T-helper 1 cell treated with Interleukin-12 subunit alpha and Interleukin-12 subunit beta and Interleukin-4 antibody, amounts not matched to agents 30 ng/mL and 1 ng/mL, for 36 hours (primary cell): ENCODE results near the gene TMIE. TPM values are rescaled to one million over a fixed set of nuclear protein-coding genes. Genes with fewer than 3 reads are reported as not detected.
"Not testable (repeated sequence)": the region's sequence is repeated elsewhere in the genome, so short reads cannot be mapped to it uniquely, and the experiment has no call there.

Experiments used
- intact Hi-C: fragments of 100-400 bp; cut with micrococcal nuclease; formaldehyde crosslinking; loops from one replicate; pipeline ENCODE4 v1.15.1; 2024
- total RNA-seq: library from RNA; stranded (reverse); gene quantifications from 2 replicates; pipeline ENCODE4 v1.2.3, GENCODE V29; 2022

TMIE gene
- total RNA-seq, 1 donor from 2014 or later = not detected

- intact Hi-C loops = no loop called here
Observed at GRCh38 chr3:46684891-46685290, 16.3 kb upstream of the TMIE start.

- intact Hi-C loops = no loop called here
Observed at GRCh38 chr3:46685446-46685845, 15.7 kb upstream of the TMIE start.

- intact Hi-C loops = no loop called here
Observed at GRCh38 chr3:46690798-46691197, 10.4 kb upstream of the TMIE start.

GRCh38 chr3:46692566-46692990, 8.6 kb upstream of the TMIE start:
- intact Hi-C loops = no loop called here

- intact Hi-C loops = loop anchor here (1.0 kb wide), 1 partner anchor 119 kb away; no protein-coding TSS in a partner anchor
Observed at GRCh38 chr3:46693038-46693891, 7.9 kb upstream of the TMIE start, which contains the start of gene ALS2CL. TSS of gene ALS2CL (minus strand) at chr3:46693679. CDS start at chr3:46689440, 4,239 bp downstream.

- intact Hi-C loops = loop anchor here (1.0 kb wide), 1 partner anchor 118 kb away; no protein-coding TSS in a partner anchor
Observed at GRCh38 chr3:46693892-46694226, 7.3 kb upstream of the TMIE start.

- intact Hi-C loops = no loop called here
Observed at GRCh38 chr3:46694520-46694919, 6.7 kb upstream of the TMIE start.

GRCh38 chr3:46695177-46695961, 5.8 kb upstream of the TMIE start:
- intact Hi-C loops = no loop called here

- intact Hi-C loops = no loop called here
Observed at GRCh38 chr3:46695962-46696894, 5.0 kb upstream of the TMIE start.

GRCh38 chr3:46699676-46700523, 1.3 kb upstream of the TMIE start:
- intact Hi-C loops = no loop called here

GRCh38 chr3:46700772-46701171, 420 bp upstream of the TMIE start:
- intact Hi-C loops = no loop called here

GRCh38 chr3:46702246-46703012, 1.2 kb downstream of the TMIE start:
- intact Hi-C loops = no loop called here

GRCh38 chr3:46703013-46703520, 1.9 kb downstream of the TMIE start:
- intact Hi-C loops = no loop called here

GRCh38 chr3:46704346-46704745, 3.2 kb downstream of the TMIE start:
- intact Hi-C loops = not testable (repeated sequence)

GRCh38 chr3:46705022-46705530, 3.9 kb downstream of the TMIE start:
- intact Hi-C loops = loop anchor here (1.0 to 5.0 kb wide), 6 partner anchors 142 to 807 kb away; partner anchors contain the start of gene ELP6

GRCh38 chr3:46705751-46706552, 4.8 kb downstream of the TMIE start:
- intact Hi-C loops = loop anchor here (1.0 to 5.0 kb wide), 6 partner anchors 141 to 806 kb away; partner anchors contain the start of gene ELP6

- intact Hi-C loops = loop anchor here (5.0 kb wide), 2 partner anchors 140 to 805 kb away; partner anchors contain the start of gene ELP6
Observed at GRCh38 chr3:46706771-46707582, 5.8 kb downstream of the TMIE start.
